Heart left ventricle (tissue), 13 donors: ENCODE data around the gene ALG6.

Experiments used
- CTCF ChIP-seq, 12 donors: fragments of 200-600 bp; sonication (generic) in 4 of 12; IDR thresholded peaks; one replicate each; pipeline versions ENCODE4 v1.5.0 to v1.8.0; 2018 to 2022; ENCODE audit warnings: antibody characterized with exemption in 12 of 12, mild to moderate bottlenecking in 5 of 12
- POLR2A ChIP-seq, 2 donors: fragments of 450-650 bp; IDR thresholded peaks; one replicate each; pipeline ENCODE4 v1.6.1; 2017; ENCODE audit warnings: antibody characterized with exemption in 2 of 2, mild to moderate bottlenecking in 2 of 2, moderate library complexity in 2 of 2
- donor health status: ischemic (EF 13 %, LVEDD 7.1; RV severe dilation, severe dysfunction).
- donor health status: DM: no; HTN: yes; CAD: no.
- donor health status: DM: no; HTN: no; CAD: no.
- donor health status: ischemic (EF 25% LVEDD 6.9; RV normal size, moderate dysfunction).
- donor health status: ischemic (EF 25% LVEDD 5.7; RV mildly dilated, moderate dysfunction).
- donor health status: ischemic (EF 35%, LVEDD 5.7; RV mildly dilated, moderate dysfunction).
- donor health status: nonischemic (EF 11% LVEDD 7.7; RV severe dilation, severe dysfunction).
- donor health status: DM: yes; HTN: yes; CAD: no.
- donor health status: PGD.
- donor health status: ischemic (EF 29% LVEDD 5.4; RV normal size, mild dysfunction).
- donor health status: nonischemic (EF 23%, LVEDD 6.1; RV moderate dilation, normal function).

- TF ChIP-seq CTCF (IDR thresholded peaks at IDR 0.05) (no peak), POLR2A (IDR thresholded peaks at IDR 0.05) (no peak)
Observed at GRCh38 chr1:63319046-63320021, 48.1 kb upstream of the ALG6 start.
